ENCODE results near the gene BRMS1L.

BRMS1L gene

GRCh38 chr14:35851823-35852222 lies 25.7 kb downstream of the BRMS1L start:
- Histone ChIP-seq H3K27me3 (ENCODE audit: insufficient read depth, low read length, poor library complexity, severe bottlenecking) (no peaks in the 10 kb centered on the region), H3K9me3 (ENCODE audit: insufficient read depth, low read depth, low read length) (no peaks in the 10 kb centered on the region; the same call in 1 of the 2 replicates), H3K9ac (ENCODE audit: low read depth, low read length, poor library complexity, severe bottlenecking) (no peak overlapping the region), H3K9me2 (replicated peaks; ENCODE audit: low read depth, low read length) (no peaks in the 10 kb centered on the region), H2AFZ (ENCODE audit: low read length) (no peak overlapping the region), H3K4me1 (ENCODE audit: insufficient read depth, low read length, poor library complexity, severe bottlenecking) (peaks cover 10% of the 10 kb centered on the region), H3K4me2 (ENCODE audit: low read depth, low read length, poor library complexity, severe bottlenecking) (no peak overlapping the region), H3K4me3 (ENCODE audit: low read length, poor library complexity, severe bottlenecking) (no peak overlapping the region), H3F3A (ENCODE audit: low read depth) (no peaks in the 10 kb centered on the region), H3K36me3 (ENCODE audit: insufficient read depth, low read length) (peaks cover 23% of the 10 kb centered on the region), H3K79me2 (ENCODE audit: insufficient read depth, low read length) (no peaks in the 10 kb centered on the region), H4K20me1 (ENCODE audit: insufficient read depth, low read length, poor library complexity, severe bottlenecking) (no peaks in the 10 kb centered on the region)
- TF ChIP-seq EZH2phosphoT487 (IDR thresholded peaks at IDR 0.05; ENCODE audit: borderline replicate concordance), result no peak
- no peak for TF ChIP-seq CTCF (conservative IDR thresholded peaks at IDR 0.05; ENCODE audit: low read length)

DNA sequence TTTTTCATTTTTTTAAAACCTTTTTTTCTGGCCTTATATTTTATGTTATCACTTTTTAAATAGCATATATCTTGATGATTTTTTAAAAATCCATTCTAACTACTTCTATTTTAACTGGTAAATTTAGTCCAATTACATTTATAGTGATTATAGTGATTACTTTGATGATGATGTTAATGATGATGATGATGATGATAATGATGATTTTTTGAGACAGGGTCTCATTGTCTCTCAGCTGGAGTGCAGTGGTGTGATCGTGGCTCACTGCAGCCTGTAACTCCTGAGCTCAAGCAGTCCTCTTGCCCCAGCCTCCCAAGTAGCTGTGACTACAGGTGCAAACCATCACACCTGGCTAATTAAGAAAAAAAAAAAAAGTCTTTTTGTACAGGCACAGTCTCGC lies 27.1 kb downstream of the BRMS1L start:
- no peaks in the 10 kb centered on the region for H3K79me2 ChIP-seq (ENCODE audit: insufficient read depth, low read length)
- H3K9ac ChIP-seq (ENCODE audit: low read depth, low read length, poor library complexity, severe bottlenecking), result no peak overlapping the region
- no peak overlapping the region for H3K4me2 ChIP-seq (ENCODE audit: low read depth, low read length, poor library complexity, severe bottlenecking)
- no peaks in the 10 kb centered on the region for H4K20me1 ChIP-seq (ENCODE audit: insufficient read depth, low read length, poor library complexity, severe bottlenecking)
- no peaks in the 10 kb centered on the region; the same call in 1 of the 2 replicates for H3K9me3 ChIP-seq (ENCODE audit: insufficient read depth, low read depth, low read length)
- H3K36me3 ChIP-seq (ENCODE audit: insufficient read depth, low read length), result peaks cover 19% of the 10 kb centered on the region
- H3K27me3 ChIP-seq (ENCODE audit: insufficient read depth, low read length, poor library complexity, severe bottlenecking), result no peaks in the 10 kb centered on the region
- H2AFZ ChIP-seq (ENCODE audit: low read length), result no peak overlapping the region
- H3K4me3 ChIP-seq (ENCODE audit: low read length, poor library complexity, severe bottlenecking), result no peak overlapping the region
- peaks cover 10% of the 10 kb centered on the region for H3K4me1 ChIP-seq (ENCODE audit: insufficient read depth, low read length, poor library complexity, severe bottlenecking)
- no peak for TF ChIP-seq EZH2phosphoT487 (IDR thresholded peaks at IDR 0.05; ENCODE audit: borderline replicate concordance)
- TF ChIP-seq CTCF (conservative IDR thresholded peaks at IDR 0.05; ENCODE audit: low read length), result no peak
- H3K9me2 ChIP-seq (replicated peaks; ENCODE audit: low read depth, low read length), result no peaks in the 10 kb centered on the region
- no peaks in the 10 kb centered on the region for H3F3A ChIP-seq (ENCODE audit: low read depth)

DNA sequence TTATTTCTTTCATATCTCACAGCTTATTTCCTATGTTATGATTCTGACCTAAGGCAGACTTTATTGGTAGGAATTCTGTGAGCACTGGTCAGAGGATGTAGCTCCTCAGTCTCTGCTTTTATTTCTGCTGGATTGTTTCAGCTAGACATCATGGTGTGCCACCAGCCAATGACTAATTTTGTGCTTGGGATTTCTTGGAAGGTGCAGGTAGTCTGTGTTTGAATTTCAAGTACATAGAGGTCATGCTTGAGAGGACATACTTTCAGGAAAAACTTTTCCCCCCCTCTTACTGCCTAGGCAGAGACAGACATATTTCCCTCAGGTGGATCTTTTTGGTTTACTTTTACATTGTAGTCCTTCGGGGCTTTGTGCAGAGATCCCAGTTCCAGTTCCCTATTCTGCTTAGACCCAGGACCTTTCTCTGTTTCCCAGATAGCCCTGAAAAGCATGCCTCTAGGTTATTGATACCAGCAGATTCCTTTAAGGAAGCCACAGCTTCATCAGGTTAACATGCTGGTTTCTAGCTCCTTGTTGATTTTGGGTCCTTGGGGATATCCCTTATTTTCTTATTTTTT lies 28.6 kb downstream of the BRMS1L start:
- Histone ChIP-seq H3K79me2 (ENCODE audit: insufficient read depth, low read length) (no peaks in the 10 kb centered on the region), H3K4me1 (ENCODE audit: insufficient read depth, low read length, poor library complexity, severe bottlenecking) (peaks cover 10% of the 10 kb centered on the region), H3K9ac (ENCODE audit: low read depth, low read length, poor library complexity, severe bottlenecking) (no peak overlapping the region), H2AFZ (ENCODE audit: low read length) (no peak overlapping the region), H3K4me3 (ENCODE audit: low read length, poor library complexity, severe bottlenecking) (no peak overlapping the region), H3K9me2 (replicated peaks; ENCODE audit: low read depth, low read length) (no peaks in the 10 kb centered on the region), H4K20me1 (ENCODE audit: insufficient read depth, low read length, poor library complexity, severe bottlenecking) (no peaks in the 10 kb centered on the region), H3K9me3 (ENCODE audit: insufficient read depth, low read depth, low read length) (no peaks in the 10 kb centered on the region; the same call in 1 of the 2 replicates), H3K36me3 (ENCODE audit: insufficient read depth, low read length) (peaks cover 24% of the 10 kb centered on the region), H3K4me2 (ENCODE audit: low read depth, low read length, poor library complexity, severe bottlenecking) (no peak overlapping the region), H3K27me3 (ENCODE audit: insufficient read depth, low read length, poor library complexity, severe bottlenecking) (no peaks in the 10 kb centered on the region), H3F3A (ENCODE audit: low read depth) (no peaks in the 10 kb centered on the region)
- TF ChIP-seq CTCF (conservative IDR thresholded peaks at IDR 0.05; ENCODE audit: low read length), result no peak
- TF ChIP-seq EZH2phosphoT487 (IDR thresholded peaks at IDR 0.05; ENCODE audit: borderline replicate concordance), result no peak

All from Loucy (cell line).